SU-DHL-6 (cell line): ENCODE results near the gene MLXIPL.

ENCODE experiments used
- H2AFZ ChIP-seq: fragments of 200-600 bp; sonication (generic); 2 replicates; pipeline ENCODE4 v1.6.1; 2014; ENCODE audit warnings: low read depth, mild to moderate bottlenecking, moderate library complexity, mixed read lengths, antibody characterized with exemption, low read length; ENCODE audit not compliant: severe bottlenecking
- H3F3A ChIP-seq: fragments of 200-600 bp; shearing (Covaris generic); 2 replicates; pipeline ENCODE4 v1.6.0; 2016; ENCODE audit warnings: antibody characterized with exemption, mild to moderate bottlenecking; ENCODE audit not compliant: insufficient read depth
- H3K27ac ChIP-seq: fragments of 200-600 bp; sonication (generic); 2 replicates; pipeline ENCODE4 v1.5.1; 2016; ENCODE audit warnings: low read depth, mild to moderate bottlenecking, low read length, moderate library complexity, mixed read lengths
- H3K27me3 ChIP-seq: fragments of 200-600 bp; sonication (generic), shearing (Covaris generic); 2 replicates; pipeline ENCODE4 v1.6.0; 2014; ENCODE audit warnings: mild to moderate bottlenecking, low read length
- H3K36me3 ChIP-seq: fragments of 200-600 bp; sonication (generic); 2 replicates; pipeline ENCODE4 v1.6.1; 2014; ENCODE audit warnings: mild to moderate bottlenecking, low read length, mixed read lengths
- H3K4me2 ChIP-seq: fragments of 300-600, 200-600 bp; shearing (Covaris generic), sonication (generic); 2 replicates; pipeline ENCODE4 v1.6.0; 2014; ENCODE audit warnings: low read length, low read depth, mild to moderate bottlenecking; ENCODE audit not compliant: poor library complexity, severe bottlenecking
- H3K4me3 ChIP-seq: fragments of 200-600 bp; sonication (generic); 2 replicates; pipeline ENCODE4 v1.5.1; 2014; ENCODE audit warnings: antibody characterized with exemption, low read length, mild to moderate bottlenecking, mixed read lengths; ENCODE audit not compliant: insufficient read depth, poor library complexity, severe bottlenecking
- H3K79me2 ChIP-seq: fragments of 200-600 bp; sonication (generic); 2 replicates; pipeline ENCODE4 v1.6.1; 2014; ENCODE audit warnings: mild to moderate bottlenecking, low read length, moderate library complexity; ENCODE audit not compliant: insufficient read depth
- H3K9ac ChIP-seq: fragments of 200-600 bp; sonication (generic); 2 replicates; pipeline ENCODE4 v1.7.0; 2014; ENCODE audit warnings: mild to moderate bottlenecking, low read length
- H3K9me2 ChIP-seq: fragments of 200-600 bp; sonication (generic); replicated peaks from 2 replicates; pipeline ENCODE4 v1.6.1; 2014; ENCODE audit warnings: low read length; ENCODE audit not compliant: insufficient read depth
- H3K9me3 ChIP-seq: fragments of 200-600 bp; sonication (generic); 2 replicates; pipeline ENCODE4 v1.6.1; 2014; ENCODE audit warnings: low read length, mixed read lengths; ENCODE audit not compliant: insufficient read depth
- H4K20me1 ChIP-seq: fragments of 200-600 bp; sonication (generic); 2 replicates; pipeline ENCODE4 v1.6.1; 2014; ENCODE audit warnings: low read depth, mild to moderate bottlenecking, antibody characterized with exemption, low read length, moderate library complexity, mixed read lengths
- CTCF ChIP-seq: fragments of 200-600 bp; sonication (generic); IDR thresholded peaks from one replicate; pipeline ENCODE4 v1.5.1; 2017; ENCODE audit warnings: antibody characterized with exemption, mild to moderate bottlenecking, low read length, moderate library complexity; ENCODE audit not compliant: insufficient read depth, poor library complexity, severe bottlenecking
- EZH2phosphoT487 ChIP-seq: fragments of 200-600 bp; sonication (generic), shearing (Covaris generic); conservative IDR thresholded peaks from 2 replicates; pipeline ENCODE4 v1.6.1; 2018; ENCODE audit warnings: mild to moderate bottlenecking, antibody characterized with exemption, low read length, moderate library complexity, mixed read lengths

MLXIPL gene

GRCh38 chr7:73593207-73594045, 30.9 kb downstream of the MLXIPL start:
- Histone ChIP-seq H3K27me3 (no peaks in the 10 kb centered on the region), H4K20me1 (no peaks in the 10 kb centered on the region), H3K27ac (no peak overlapping the region), H3K9me2 (no peaks in the 10 kb centered on the region), H3K4me2 (no peak overlapping the region), H3K4me3 (no peak overlapping the region), H3K36me3 (no peaks in the 10 kb centered on the region), H3F3A (peaks cover 3% of the 10 kb centered on the region; the same call in 1 of the 2 replicates), H2AFZ (no peak overlapping the region), H3K9me3 (no peaks in the 10 kb centered on the region), H3K9ac (no peak overlapping the region), H3K79me2 (no peaks in the 10 kb centered on the region)
- TF ChIP-seq CTCF, result no peak
- no peak for TF ChIP-seq EZH2phosphoT487

DNA sequence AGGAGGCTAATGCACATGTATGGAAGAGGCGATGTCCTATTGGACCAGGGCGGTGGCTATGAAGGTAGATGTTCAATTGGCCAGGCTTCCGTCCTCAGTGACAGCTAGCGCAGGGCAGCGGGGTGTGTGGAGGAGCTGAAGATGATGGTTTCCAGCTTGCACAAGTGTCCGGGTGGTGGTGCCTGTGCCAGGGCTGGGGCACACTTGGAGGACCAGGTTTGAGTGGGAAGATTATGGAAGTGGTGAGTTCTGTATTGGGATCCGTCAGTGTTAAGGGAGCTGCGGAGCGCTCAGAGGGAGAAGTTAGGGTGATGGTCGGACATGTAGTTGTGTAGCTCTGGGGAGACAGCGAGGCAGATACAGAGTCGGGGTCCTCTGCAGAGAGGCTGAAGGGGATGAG, 37.4 kb downstream of the MLXIPL start:
- Histone ChIP-seq H3K4me2 (no peak overlapping the region), H2AFZ (no peak overlapping the region)
- TF ChIP-seq EZH2phosphoT487 (no peak), CTCF (no peak)

GRCh38 chr7:73585196-73585595, 39.1 kb downstream of the MLXIPL start:
- Histone ChIP-seq H2AFZ (no peak overlapping the region), H3K27ac (no peak overlapping the region), H3K36me3 (no peaks in the 10 kb centered on the region), H4K20me1 (no peaks in the 10 kb centered on the region), H3K9me2 (no peaks in the 10 kb centered on the region), H3K4me3 (no peak overlapping the region), H3K79me2 (no peaks in the 10 kb centered on the region), H3F3A (peaks cover 5% of the 10 kb centered on the region), H3K9ac (no peak overlapping the region), H3K27me3 (no peaks in the 10 kb centered on the region), H3K4me2 (no peak overlapping the region), H3K9me3 (no peaks in the 10 kb centered on the region)
- TF ChIP-seq EZH2phosphoT487, result no peak
- no peak for TF ChIP-seq CTCF

More for the DNA sequence above, 37.4 kb downstream of the MLXIPL start:
- no peaks in the 10 kb centered on the region for H3K9me3 ChIP-seq
- no peaks in the 10 kb centered on the region for H3K27me3 ChIP-seq
- no peaks in the 10 kb centered on the region for H4K20me1 ChIP-seq
- H3K79me2 ChIP-seq, result no peaks in the 10 kb centered on the region
- peaks cover 8% of the 10 kb centered on the region for H3F3A ChIP-seq
- H3K27ac ChIP-seq, result no peak overlapping the region
- no peaks in the 10 kb centered on the region for H3K9me2 ChIP-seq
- no peak overlapping the region for H3K9ac ChIP-seq
- H3K4me3 ChIP-seq, result no peak overlapping the region
- H3K36me3 ChIP-seq, result no peaks in the 10 kb centered on the region
